AG08396 (cell line): ENCODE data around the gene SOX11.
"Not testable (repeated sequence)": the region's sequence is repeated elsewhere in the genome, so short reads cannot be mapped to it uniquely, and the experiment has no call there.

Source experiments
- DNase-seq: peaks from one replicate; pipeline ENCODE4 v3.0.0; 2012; ENCODE audit warnings: low spot score, mixed read lengths

SOX11 gene

DNA sequence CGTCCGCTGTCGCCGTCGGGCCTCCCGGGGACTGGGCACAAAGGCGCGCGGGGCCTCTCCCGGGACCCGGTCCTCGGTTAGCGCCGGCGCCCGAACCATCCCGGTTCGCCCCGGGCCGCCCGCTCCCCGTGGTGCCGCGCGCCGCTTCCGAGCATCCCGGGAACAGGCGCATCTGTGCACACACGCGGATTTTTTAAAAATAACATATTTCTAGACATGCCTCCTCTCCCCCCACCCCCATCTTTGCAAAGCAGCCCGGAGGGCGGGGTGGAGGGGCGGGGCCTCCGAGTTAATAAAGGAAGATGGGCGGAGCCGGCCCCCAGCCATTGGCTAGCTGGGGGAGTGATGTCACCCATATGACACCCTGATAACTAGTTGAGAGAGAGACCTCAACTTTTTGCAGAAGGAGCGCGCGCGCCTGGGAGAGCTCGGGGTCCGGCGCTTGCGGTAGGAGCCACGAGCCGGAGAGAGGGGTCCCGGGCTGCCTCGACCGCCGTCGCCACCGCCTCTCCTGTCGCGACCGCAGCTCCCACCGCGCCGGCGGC, at the start of gene SOX11:
Gene SOX11 (plus strand): TSS at position 400 of the 545 bp plus-strand sequence. CDS start 338 bp downstream, outside the sequence.
- peak; percentile 89 for DNase-seq

GRCh38 chr2:5652734-5653133, 39.5 kb upstream of the SOX11 start:
- not testable (repeated sequence) for DNase-seq

GRCh38 chr2:5653756-5654155, 38.4 kb upstream of the SOX11 start:
- DNase-seq, result not testable (repeated sequence)

GRCh38 chr2:5657231-5657630, 35.0 kb upstream of the SOX11 start:
- no peak for DNase-seq

GRCh38 chr2:5660591-5660990, 31.6 kb upstream of the SOX11 start:
- no peak for DNase-seq

DNA sequence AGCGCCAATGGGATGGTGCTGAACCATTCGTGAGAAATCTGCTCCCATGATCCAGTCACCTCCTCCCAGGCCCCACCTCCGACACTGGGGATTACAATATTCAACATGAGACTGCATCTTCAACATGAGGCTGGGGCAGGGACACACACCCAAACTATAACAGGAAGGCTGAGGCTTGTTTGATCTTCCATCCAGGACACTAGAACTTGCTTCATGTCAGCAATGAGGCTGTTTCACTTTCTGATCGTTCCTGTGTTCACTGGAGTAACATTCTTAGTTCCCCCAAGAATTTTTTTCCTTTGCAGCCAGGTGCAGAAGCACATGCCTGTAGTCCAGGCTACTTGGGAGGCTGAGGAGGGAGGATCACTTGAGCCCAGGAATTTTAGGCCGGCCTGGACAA, 30.8 kb upstream of the SOX11 start:
- DNase-seq, result no peak

GRCh38 chr2:5664278-5664681, 27.9 kb upstream of the SOX11 start:
- DNase-seq, result no peak

DNA sequence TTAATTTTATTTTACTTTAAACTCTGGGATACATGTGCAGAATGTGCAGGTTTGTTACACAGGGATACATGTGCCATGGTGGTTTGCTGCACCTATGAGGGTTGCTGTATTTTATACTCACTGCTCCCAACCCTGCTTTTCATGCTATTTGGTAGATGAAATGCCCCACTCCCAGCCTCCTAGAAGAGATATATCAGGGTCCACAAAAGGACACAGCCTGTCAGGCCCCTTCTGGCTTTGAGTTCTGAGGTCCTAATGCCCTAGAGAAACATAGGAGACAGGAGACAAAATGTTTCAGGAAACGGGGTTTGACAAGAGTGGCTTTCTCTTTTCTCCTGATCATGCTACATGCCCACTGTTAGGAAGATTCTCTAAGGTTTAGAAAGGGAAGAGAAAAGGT, 27.1 kb upstream of the SOX11 start:
- DNase-seq, result no peak

DNA sequence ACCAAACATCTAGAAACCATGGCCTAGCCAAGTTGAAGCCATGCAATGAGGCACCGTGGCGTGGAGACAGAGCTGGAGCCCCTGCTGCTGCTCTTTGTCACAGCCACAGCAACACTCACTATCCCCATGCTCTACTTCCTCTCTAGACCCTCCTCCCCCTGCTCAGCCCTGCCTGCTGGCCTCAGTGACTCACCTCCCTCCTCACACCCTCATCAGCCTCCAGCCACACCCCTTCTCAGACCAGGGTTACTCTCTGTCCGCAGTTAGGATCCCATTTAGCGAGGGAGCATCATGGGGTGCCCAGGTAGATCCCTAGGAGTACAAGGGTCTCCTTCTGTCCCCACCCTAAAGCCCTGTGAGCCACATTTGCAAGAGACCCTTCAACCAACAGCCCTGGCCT, 25.4 kb upstream of the SOX11 start:
- DNase-seq, result no peak

DNA sequence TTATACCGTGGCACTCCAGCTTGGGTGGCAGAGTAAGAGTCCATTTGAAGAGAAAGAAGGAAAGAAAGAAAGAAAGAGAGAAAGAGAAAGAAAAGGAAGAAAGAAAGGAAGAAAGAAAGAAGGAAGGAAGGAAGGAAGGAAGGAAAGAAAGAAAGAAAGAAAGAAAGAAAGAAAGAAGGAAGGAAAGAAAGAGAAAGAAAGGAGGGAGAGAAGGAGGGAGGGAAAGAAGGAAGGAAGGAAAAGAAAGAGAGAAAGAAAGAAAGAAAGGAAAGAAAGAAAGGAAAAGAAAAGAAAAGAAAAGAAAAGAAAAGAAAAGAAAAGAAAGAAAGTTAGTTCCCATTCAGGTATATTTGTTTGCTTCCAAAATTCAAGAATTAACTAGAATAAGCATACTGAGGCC, 24.5 kb upstream of the SOX11 start:
- not testable (repeated sequence) for DNase-seq

DNA sequence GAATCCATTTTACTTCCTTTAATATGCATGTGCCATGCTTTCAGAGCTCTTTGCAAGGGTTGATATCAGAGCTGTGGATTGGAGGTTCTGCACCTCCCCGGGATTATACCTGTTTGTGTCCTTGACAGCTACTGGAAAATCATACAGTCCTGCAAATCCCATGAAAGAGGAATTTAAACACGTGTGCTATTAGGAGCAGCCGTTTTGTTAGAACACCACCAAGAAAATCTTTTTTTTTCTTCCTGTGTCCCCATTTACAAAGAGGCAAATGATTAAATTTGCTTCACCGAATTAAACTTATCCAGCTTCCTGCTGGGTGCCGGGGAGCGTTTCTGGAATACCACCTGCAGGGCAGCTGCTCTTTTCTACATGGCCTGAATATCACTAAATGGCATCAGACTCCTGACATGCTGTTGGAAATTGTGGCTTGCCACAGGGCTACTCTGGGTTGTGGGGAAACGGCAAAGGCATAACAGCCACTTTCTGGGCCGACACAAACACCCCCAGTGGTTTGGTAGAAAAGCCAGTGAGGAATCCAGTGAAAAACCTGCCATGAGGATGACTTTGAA, 23.4 kb upstream of the SOX11 start:
- DNase-seq, result no peak

- no peak for DNase-seq
These were observed 19.4 kb upstream of the SOX11 start for GRCh38 chr2:5672749-5673144.

DNA sequence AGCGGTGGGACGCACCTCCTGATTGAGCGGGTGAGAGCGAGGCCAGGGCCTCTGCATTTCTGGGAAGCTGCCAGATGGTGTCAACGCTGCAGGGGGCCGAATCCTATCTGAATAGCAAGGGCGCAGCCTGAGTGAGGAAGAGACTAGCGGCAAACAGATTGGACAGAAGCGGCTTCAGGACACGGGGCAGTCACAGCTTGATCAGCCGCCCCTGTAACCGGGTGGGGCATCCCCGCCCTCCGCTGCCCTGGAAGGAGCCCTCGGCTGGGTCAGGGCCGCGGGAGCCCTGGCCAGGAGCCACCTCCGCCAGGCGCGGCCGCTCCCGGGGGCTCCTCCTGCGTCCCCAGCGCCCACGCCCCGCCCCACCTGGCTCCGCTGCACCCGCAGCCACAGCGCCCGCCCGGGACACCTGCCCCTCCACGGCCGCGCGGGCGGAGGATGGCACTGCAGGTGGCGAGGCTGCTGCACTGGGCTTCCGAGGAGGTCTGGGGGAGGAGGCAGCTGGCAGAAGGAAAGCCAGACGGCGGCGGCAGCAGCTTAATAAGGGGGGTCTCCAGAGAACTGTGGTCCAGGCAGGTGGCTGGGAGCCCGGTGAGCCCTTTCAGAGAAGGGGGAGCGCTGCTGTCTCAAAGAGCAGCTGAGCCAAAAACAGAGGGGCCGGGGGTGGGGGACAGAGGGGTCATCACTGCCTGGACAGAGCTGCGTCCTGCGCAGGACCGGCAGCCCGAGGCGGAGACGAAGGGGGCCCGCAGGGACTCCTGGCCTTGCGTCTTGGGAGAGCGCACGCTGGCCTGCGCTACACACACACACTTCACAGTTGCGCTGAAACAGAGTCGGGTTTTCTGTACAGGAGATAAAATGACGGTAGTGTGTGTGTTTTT, 18.8 kb upstream of the SOX11 start:
- DNase-seq, result no peak

- DNase-seq, result no peak
These were observed 18.2 kb upstream of the SOX11 start for GRCh38 chr2:5674026-5674340.

GRCh38 chr2:5677133-5677532, 15.1 kb upstream of the SOX11 start:
- no peak for DNase-seq

DNA sequence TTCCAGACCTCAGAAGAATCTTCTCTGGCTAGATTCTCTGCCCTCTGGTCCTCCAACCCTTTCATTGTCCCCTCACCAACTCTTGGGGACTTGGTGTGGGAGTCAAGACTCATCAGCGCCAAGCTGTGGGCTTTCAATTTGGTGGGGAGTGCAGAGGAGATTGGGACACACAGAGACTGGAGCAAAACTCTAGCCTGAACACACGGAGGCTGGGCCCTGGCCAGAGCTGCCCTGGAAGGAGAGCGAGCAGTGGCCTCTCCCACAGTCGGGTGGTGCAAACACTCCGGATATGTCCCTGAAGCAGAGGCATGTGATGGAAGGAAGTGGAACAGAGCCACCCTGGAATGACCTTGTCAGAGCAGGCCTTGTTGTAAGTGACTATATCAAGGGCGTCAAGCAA, 8.7 kb upstream of the SOX11 start:
- DNase-seq, result no peak

- DNase-seq, result no peak
These were observed 7.0 kb upstream of the SOX11 start for GRCh38 chr2:5685225-5685624.

DNA sequence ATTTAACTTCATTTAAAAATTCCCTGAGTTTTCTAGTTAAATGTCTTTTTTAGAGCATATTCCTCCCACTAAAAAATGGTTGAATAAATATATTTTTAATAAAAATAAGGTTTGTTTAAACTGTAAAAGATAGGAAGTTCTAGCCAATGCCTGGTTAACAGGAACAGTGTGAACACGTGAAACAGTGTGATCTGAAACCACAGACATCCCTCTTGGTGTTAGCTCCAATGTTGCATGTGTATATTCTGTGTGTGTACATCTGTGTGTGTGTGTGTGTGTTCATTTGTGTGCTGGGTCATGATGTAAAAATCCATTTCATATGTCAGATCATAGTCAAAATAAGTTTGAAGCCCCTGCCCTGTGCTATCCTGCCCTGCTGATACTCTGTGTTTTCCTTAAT, 6.1 kb upstream of the SOX11 start:
- DNase-seq, result no peak

GRCh38 chr2:5686536-5686935, 5.6 kb upstream of the SOX11 start:
- DNase-seq, result no peak

DNA sequence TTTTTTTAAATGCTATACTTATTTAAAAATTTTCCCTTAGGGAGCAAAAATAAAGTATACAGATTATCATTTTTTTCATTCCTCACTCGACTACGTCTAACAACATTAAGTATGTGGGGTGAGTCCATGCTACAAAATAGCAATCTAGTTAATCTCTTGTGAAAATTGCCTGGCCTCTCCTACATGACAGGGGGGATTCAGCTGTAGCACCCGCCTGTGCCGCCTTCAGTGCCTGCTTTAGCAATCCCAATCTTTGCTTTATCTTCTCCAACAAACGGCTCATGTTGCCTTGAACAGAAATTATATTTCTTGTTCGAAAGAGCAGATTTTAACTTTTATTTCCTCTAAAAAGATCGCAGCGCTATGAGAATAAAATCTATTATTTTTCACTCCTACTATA, 2.4 kb upstream of the SOX11 start:
- DNase-seq, result no peak

- no peak for DNase-seq
These were observed 1.9 kb upstream of the SOX11 start for GRCh38 chr2:5690286-5690685.

DNA sequence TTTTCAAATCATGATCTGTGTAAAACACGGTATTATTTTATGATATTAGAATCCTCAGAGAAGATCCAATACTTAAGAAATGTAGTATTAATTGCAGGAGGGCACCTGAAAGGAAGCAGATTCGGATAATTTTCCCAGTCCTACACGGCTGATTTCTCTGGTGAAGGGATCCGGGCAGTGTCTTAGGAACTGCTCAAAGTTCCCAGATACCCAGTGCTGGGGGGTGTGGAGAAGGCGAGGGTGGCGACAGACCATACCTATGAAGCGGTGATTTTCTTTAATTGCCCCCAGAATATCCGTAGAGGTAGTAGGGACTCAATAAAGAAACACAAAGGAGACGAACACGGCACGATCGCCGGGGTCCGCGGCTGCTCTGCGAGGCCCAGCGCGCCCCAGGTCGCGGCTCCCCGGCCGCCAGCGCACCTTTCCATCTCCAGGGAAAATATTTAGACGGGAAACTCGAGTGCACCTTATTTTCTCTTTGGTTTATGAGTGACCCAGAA, 1.4 kb upstream of the SOX11 start:
- DNase-seq, result no peak

GRCh38 chr2:5691221-5691984, 781 bp upstream of the SOX11 start:
- DNase-seq, result peak; percentile 26
